RWPE2 (cell line): ENCODE results near the gene DEFB114.

Experiments used
- ATAC-seq: fragments of 200-7000 bp; cut with Tn5 transposase; 3 replicates; pipeline ENCODE4 v1.9.1; 2021; ENCODE audit warnings: low read depth
- DNase-seq: peaks from one replicate; pipeline ENCODE4 v3.0.0-alpha.2; 2020; ENCODE audit warnings: low spot score
- H3K27ac ChIP-seq: fragments of 450-650 bp; 2 replicates; pipeline ENCODE4 v1.5.1; 2017; ENCODE audit warnings: mild to moderate bottlenecking; ENCODE audit not compliant: poor library complexity, severe bottlenecking
- H3K27me3 ChIP-seq: fragments of 250-450 bp; sonication (Bioruptor Pico); 2 replicates; pipeline ENCODE4 v1.5.1; 2021; ENCODE audit warnings: mild to moderate bottlenecking, moderate library complexity; ENCODE audit not compliant: insufficient read depth, poor library complexity, severe bottlenecking
- H3K36me3 ChIP-seq: fragments of 250-450 bp; sonication (Bioruptor Pico); 2 replicates; pipeline ENCODE4 v1.5.1; 2020; ENCODE audit warnings: low read depth, mild to moderate bottlenecking, moderate library complexity
- H3K4me1 ChIP-seq: fragments of 250-450 bp; sonication (Bioruptor Pico); 2 replicates; pipeline ENCODE4 v1.5.1; 2021; ENCODE audit warnings: mild to moderate bottlenecking, moderate library complexity; ENCODE audit not compliant: insufficient read depth, poor library complexity, severe bottlenecking
- H3K4me3 ChIP-seq: fragments of 250-450 bp; sonication (Bioruptor Pico); 2 replicates; pipeline ENCODE4 v1.5.1; 2021; ENCODE audit warnings: mild to moderate bottlenecking, moderate library complexity; ENCODE audit not compliant: severe bottlenecking
- H3K9me3 ChIP-seq: fragments of 250-450 bp; sonication (Bioruptor Pico); 2 replicates; pipeline ENCODE4 v1.5.1; 2021; ENCODE audit warnings: mild to moderate bottlenecking, moderate library complexity; ENCODE audit not compliant: severe bottlenecking
- CTCF ChIP-seq: fragments of 450-650 bp; IDR thresholded peaks from one replicate; pipeline ENCODE4 v1.5.1; 2017; ENCODE audit warnings: mild to moderate bottlenecking, moderate library complexity; ENCODE audit not compliant: poor library complexity, severe bottlenecking

Gene DEFB114

DNA sequence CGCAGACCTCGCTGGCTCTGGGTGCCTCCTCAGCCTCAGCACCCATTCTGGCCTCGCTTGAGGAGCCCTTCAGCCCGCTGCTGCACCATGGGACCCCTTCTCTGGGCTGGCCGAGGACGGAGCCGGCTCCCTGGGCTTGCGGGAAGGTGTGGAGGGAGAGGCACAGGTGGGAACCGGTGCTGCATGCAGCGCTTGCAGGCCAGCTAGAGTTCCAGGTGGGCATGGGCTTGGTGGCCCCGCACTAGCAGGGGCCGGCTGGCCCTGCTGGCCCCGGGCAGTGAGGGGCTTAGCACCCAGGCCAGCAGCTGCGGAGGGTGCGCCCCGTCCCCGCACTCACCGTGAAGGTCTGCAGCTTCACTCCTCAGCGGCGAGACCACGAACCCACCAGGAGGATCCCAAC is 30.4 kb downstream of the DEFB114 start:
- ATAC-seq, result no peak
- no peak for TF ChIP-seq CTCF
- Histone ChIP-seq H3K27ac (no peak overlapping the region), H3K4me3 (no peak overlapping the region), H3K9me3 (no peaks in the 10 kb centered on the region), H3K27me3 (no peaks in the 10 kb centered on the region), H3K4me1 (no peaks in the 10 kb centered on the region), H3K36me3 (no peaks in the 10 kb centered on the region)
- DNase-seq, result peak; percentile 23

DNA sequence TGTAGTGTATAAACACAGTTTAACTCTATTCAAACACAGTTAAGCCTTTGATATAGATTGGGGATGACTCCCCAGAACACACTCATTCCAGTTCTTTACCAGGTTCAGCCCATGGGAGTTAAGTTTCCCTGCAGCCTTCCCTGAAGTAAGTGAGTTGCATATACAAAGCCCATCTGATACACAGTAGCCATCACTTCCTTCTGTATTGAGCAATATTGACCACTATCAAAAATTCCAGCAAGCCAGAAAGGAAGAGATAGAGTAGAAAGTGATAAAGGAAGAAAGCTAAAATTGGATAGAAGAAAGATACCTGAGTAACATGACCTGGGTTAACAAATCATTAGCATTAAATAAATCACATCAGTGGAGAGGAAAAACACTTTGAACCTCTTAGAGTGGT is 34.6 kb downstream of the DEFB114 start:
- Histone ChIP-seq H3K36me3 (no peaks in the 10 kb centered on the region), H3K4me1 (no peaks in the 10 kb centered on the region), H3K27ac (no peak overlapping the region), H3K4me3 (no peak overlapping the region), H3K9me3 (no peaks in the 10 kb centered on the region), H3K27me3 (no peaks in the 10 kb centered on the region)
- TF ChIP-seq CTCF, result no peak
- no peak for ATAC-seq
- DNase-seq, result no peak

DNA sequence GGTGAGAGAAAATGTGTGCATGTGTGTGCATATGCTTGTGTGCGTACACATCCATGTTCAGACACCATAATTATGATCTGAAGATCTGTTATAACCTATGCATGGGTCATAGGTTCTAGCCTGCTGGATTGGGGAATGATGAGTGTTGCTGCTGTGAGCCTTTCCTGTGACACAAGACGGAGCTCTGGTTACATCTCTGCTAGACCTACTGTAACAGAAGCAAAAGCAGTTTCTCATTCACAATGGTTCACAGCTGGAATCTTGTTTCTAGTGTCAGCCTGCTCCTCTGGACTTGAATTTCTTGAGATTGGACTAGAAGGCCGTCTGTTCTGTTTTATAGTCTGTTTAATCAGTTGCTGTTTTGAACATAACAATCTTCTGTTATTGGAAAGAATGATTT is 40.1 kb downstream of the DEFB114 start:
- Histone ChIP-seq H3K4me3 (no peak overlapping the region), H3K4me1 (no peaks in the 10 kb centered on the region), H3K27ac (no peak overlapping the region), H3K9me3 (peaks cover 2% of the 10 kb centered on the region), H3K36me3 (no peaks in the 10 kb centered on the region), H3K27me3 (no peaks in the 10 kb centered on the region)
- DNase-seq (no peak), ATAC-seq (0 out of 3 replicates have a peak, but pooled peaks have one; percentile 25)
- no peak for TF ChIP-seq CTCF

DNA sequence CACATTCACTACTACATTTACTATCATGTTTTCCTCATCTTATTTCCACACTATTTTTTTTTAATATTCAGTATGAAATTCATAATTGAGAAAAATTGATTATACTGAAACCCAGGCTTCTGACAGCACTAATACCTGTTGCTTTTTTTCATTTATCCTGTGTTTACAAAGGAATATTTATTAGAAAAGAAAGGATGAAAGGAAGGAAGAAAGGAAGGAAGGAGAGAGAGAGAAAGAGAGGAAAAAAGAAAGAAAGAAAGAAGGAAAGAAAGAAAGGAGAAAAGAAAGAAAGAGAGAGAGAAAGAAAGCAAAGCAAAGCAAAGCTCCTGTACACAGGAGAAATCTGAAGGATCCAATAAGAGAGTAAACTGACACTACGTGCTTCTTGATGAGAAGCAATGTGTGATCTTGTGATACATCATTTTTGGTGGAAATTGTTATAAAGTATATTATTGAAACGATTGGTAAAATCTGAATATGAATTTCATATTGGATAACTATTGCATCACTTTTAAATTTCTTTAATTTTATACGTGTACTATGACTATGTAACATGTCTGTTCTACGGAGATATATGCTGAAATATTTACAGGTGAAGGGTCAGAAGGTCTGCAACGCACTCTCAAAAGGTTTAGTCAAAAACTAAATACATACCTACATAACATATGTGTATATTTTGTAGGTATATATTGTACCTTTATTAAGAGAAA is 43.9 kb downstream of the DEFB114 start:
- Histone ChIP-seq H3K36me3 (no peaks in the 10 kb centered on the region), H3K4me3 (no peak overlapping the region), H3K27ac (no peak overlapping the region), H3K9me3 (peaks cover 2% of the 10 kb centered on the region), H3K27me3 (no peaks in the 10 kb centered on the region), H3K4me1 (no peaks in the 10 kb centered on the region)
- ATAC-seq (no peak), DNase-seq (no peak)
- TF ChIP-seq CTCF, result no peak

DNA sequence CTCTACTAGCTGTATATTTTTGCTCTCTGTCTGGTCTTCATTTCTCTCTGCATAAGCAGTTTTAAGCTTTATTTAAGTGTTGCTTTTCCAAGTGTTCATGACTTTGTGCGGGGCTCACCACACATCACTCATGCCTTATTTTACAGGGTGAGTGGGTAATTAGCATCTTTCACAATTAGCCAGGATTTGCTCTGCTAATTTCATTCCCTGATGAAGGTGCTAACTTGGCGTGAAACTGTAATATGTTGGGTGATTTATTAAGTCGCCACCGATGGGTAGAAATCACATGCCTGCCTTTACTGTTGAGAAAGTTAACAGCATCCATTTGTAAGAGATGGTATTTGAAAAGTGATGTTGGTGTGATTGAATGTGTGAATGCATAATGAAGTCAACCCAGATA is 44.7 kb downstream of the DEFB114 start:
- TF ChIP-seq CTCF, result no peak
- Histone ChIP-seq H3K27me3 (no peaks in the 10 kb centered on the region), H3K4me3 (no peak overlapping the region), H3K9me3 (peaks cover 2% of the 10 kb centered on the region), H3K36me3 (no peaks in the 10 kb centered on the region), H3K27ac (no peak overlapping the region), H3K4me1 (no peaks in the 10 kb centered on the region)
- ATAC-seq (no peak), DNase-seq (no peak)
